Osteocyte (in vitro differentiated cells): ENCODE data around the gene MIOX. TPM values are rescaled to one million over a fixed set of nuclear protein-coding genes. Genes with fewer than 3 reads are reported as not detected.
"Not testable (repeated sequence)": the region's sequence is repeated elsewhere in the genome, so short reads cannot be mapped to it uniquely, and the experiment has no call there.

Experiments
- DNase-seq: peaks from one replicate; pipeline ENCODE4 v3.0.0; 2021; ENCODE audit warnings: mixed read lengths; ENCODE audit not compliant: unreplicated experiment; ENCODE audit errors: extremely low spot score
- H3K27ac Mint-ChIP-seq: one replicate; pipeline ENCODE4 v1.8.0; 2021; ENCODE audit warnings: mild to moderate bottlenecking, mixed read lengths; ENCODE audit not compliant: unreplicated experiment
- H3K27me3 Mint-ChIP-seq: one replicate; pipeline ENCODE4 v1.8.0; 2021; ENCODE audit warnings: mixed read lengths; ENCODE audit not compliant: unreplicated experiment
- H3K36me3 Mint-ChIP-seq: one replicate; pipeline ENCODE4 v1.8.0; 2021; ENCODE audit warnings: mixed read lengths; ENCODE audit not compliant: unreplicated experiment
- H3K4me1 Mint-ChIP-seq: one replicate; pipeline ENCODE4 v1.8.0; 2021; ENCODE audit warnings: mixed read lengths; ENCODE audit not compliant: unreplicated experiment
- H3K4me3 Mint-ChIP-seq: one replicate; pipeline ENCODE4 v1.8.0; 2021; ENCODE audit warnings: mild to moderate bottlenecking, moderate library complexity, mixed read lengths; ENCODE audit not compliant: unreplicated experiment
- H3K9me3 Mint-ChIP-seq: one replicate; pipeline ENCODE4 v1.8.0; 2021; ENCODE audit warnings: mixed read lengths; ENCODE audit not compliant: unreplicated experiment
- CTCF ChIP-seq: fragments of 200-600 bp; sonication (generic); IDR thresholded peaks from 2 replicates; pipeline ENCODE4 v1.5.0; 2021; ENCODE audit warnings: antibody characterized with exemption, mild to moderate bottlenecking, moderate library complexity
- total RNA-seq: library from RNA; stranded (reverse); gene quantifications from 2 replicates; pipeline ENCODE4 v1.2.1, GENCODE V29; 2021

The MIOX gene
- total RNA-seq, 1 donor from 2014 or later: 1.5 TPM

GRCh38 chr22:50516891-50517290, 30.2 kb downstream of the MIOX start:
- Mint-ChIP-seq H3K4me3 (no peak overlapping the region), H3K27me3 (no peaks in the 10 kb centered on the region), H3K9me3 (no peaks in the 10 kb centered on the region), H3K36me3 (peaks cover 13% of the 10 kb centered on the region), H3K27ac (no peak overlapping the region), H3K4me1 (no peaks in the 10 kb centered on the region)
- no peak for TF ChIP-seq CTCF
- DNase-seq: no peak

- Mint-ChIP-seq H3K36me3 (peaks cover 13% of the 10 kb centered on the region), H3K27ac (no peak overlapping the region), H3K4me1 (no peaks in the 10 kb centered on the region), H3K4me3 (no peak overlapping the region), H3K9me3 (no peaks in the 10 kb centered on the region), H3K27me3 (no peaks in the 10 kb centered on the region)
- TF ChIP-seq CTCF: no peak
- no peak for DNase-seq
Observed at GRCh38 chr22:50517495-50518260, 31.0 kb downstream of the MIOX start.

DNA sequence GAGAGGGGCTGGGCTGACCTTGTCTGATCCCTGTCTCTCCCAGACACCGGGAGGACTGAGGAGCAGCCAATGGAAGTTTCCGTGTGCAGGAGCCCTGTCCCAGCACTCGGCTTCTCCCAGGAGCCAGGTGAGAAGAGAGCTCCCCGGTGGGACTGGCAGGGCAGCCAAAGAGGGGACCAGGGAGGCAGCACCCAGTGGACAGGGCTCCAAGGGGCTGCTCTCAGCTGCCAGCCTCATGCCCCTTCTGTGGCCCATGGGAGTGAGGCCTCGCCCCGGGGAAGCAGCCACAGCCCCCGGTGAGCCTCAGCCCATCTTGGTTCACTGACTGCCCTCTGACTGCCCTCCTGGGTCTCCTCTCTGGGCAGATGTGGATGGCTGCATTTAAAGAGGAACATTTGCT, 31.9 kb downstream of the MIOX start:
- H3K4me1 Mint-ChIP-seq: peaks cover 2% of the 10 kb centered on the region
- TF ChIP-seq CTCF: no peak
- H3K27me3 Mint-ChIP-seq: no peaks in the 10 kb centered on the region
- peaks cover 13% of the 10 kb centered on the region for H3K36me3 Mint-ChIP-seq
- H3K4me3 Mint-ChIP-seq: no peak overlapping the region
- no peak for DNase-seq
- no peaks in the 10 kb centered on the region for H3K9me3 Mint-ChIP-seq
- H3K27ac Mint-ChIP-seq: no peak overlapping the region

- Mint-ChIP-seq H3K9me3 (no peaks in the 10 kb centered on the region), H3K36me3 (peaks cover 13% of the 10 kb centered on the region), H3K4me1 (peaks cover 2% of the 10 kb centered on the region), H3K27ac (no peak overlapping the region), H3K27me3 (no peaks in the 10 kb centered on the region), H3K4me3 (no peak overlapping the region)
- no peak for TF ChIP-seq CTCF
- no peak for DNase-seq
Observed at GRCh38 chr22:50519151-50519550, 32.5 kb downstream of the MIOX start.

DNA sequence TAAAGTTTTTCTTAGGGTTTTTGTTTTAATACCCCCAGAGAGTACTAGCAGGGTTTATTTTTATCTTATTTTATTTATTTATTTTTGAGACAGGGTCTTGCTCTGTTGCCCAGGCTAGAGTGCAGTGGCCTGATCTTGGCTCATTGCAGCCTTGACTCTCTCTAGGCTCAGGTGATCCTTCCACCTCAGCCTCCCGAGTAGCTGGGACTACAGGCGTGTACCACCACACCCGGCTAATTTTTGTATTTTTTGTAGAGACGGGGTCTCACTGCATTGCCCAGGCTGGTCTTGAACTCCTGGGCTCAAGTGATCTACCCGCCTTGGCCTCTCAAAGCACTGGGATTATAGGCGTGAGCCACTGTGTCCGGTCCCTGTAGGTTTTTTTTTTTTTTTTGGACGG, 33.5 kb downstream of the MIOX start:
- H3K9me3 Mint-ChIP-seq, H3K27me3 Mint-ChIP-seq, DNase-seq, H3K4me1 Mint-ChIP-seq, H3K4me3 Mint-ChIP-seq, H3K27ac Mint-ChIP-seq: not testable (repeated sequence)
- peaks cover 12% of the 10 kb centered on the region for H3K36me3 Mint-ChIP-seq
